ENCODE measurements around the gene MB21D2.

MB21D2 gene

GRCh38 chr3:192923731-192924130, 6.1 kb upstream of the MB21D2 start:
- no peak for DNase-seq (ENCODE audit: low read depth)

GRCh38 chr3:192921793-192922192, 4.1 kb upstream of the MB21D2 start:
- no peak for DNase-seq (ENCODE audit: low read depth)

DNA sequence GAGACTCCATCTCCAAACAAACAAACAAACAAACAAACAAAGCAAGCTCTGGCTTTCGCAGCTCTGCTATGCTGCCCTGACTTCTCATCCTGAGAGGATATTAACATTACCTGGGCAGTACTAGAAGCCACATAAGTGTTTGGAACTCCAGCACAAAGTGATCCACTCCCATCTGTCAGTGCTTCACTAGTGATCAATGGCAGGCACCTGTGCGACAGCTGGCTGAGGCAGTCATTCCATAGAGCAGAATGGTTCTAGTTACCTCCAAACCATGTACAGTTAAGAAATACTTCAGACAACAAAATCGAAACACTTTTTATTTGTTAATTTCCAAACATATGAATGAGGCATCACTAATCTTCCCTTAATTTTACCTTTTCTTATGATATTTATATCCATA, 2.8 kb upstream of the MB21D2 start:
- DNase-seq (ENCODE audit: low read depth) = no peak

- DNase-seq (ENCODE audit: low read depth) = no peak
Measured at GRCh38 chr3:192919901-192920300, 2.2 kb upstream of the MB21D2 start.

- DNase-seq (ENCODE audit: low read depth) = no peak
Measured at GRCh38 chr3:192918275-192918588, 576 bp upstream of the MB21D2 start.

- DNase-seq (ENCODE audit: low read depth) = no peak
Measured at GRCh38 chr3:192917028-192917403, 640 bp downstream of the MB21D2 start.

GRCh38 chr3:192916371-192917027, 1.2 kb downstream of the MB21D2 start:
- DNase-seq (ENCODE audit: low read depth) = peak; percentile 45

GRCh38 chr3:192915722-192916121, 1.9 kb downstream of the MB21D2 start:
- DNase-seq (ENCODE audit: low read depth) = no peak

- no peak for DNase-seq (ENCODE audit: low read depth)
Measured at GRCh38 chr3:192915304-192915703, 2.4 kb downstream of the MB21D2 start.

DNA sequence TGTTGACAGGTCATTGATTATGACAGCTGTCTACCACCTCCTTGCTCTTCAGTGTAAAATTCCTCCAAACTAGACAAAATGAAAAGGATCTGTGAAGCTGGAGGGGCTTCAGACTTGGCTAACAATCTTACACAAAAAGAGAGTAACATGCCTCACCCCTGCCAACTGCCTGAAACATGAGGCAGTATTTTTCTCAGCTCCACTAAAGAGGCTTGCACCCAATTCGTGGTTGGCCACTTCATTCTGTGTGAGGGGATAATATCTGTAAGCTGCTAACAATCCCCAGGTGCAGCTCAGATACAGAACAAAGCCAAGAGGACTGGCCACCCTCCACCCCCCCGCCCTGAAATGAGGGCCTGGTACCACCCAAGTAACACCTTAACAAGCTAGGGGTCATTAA, 2.8 kb downstream of the MB21D2 start:
- no peak for DNase-seq (ENCODE audit: low read depth)

DNA sequence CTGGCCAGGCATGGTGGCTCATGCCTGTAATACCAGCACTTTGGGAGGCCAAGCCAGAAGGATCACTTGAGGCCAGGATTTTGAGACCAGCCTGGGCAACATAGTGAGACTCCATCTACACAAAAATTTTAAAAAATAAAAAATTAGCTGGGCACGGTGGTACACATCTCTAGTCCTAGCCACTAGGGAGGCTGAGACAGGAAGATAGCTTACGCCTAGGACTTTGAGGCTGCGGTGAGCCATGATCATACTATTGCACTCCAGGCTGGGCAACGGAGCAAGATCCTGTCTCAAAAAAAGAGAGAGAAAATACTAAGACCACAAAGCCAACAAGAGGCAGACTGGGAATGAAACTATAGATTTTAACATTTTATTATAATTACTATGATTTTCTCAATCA, 4.1 kb downstream of the MB21D2 start:
- DNase-seq (ENCODE audit: low read depth) = no peak

- DNase-seq (ENCODE audit: low read depth) = no peak
Measured at GRCh38 chr3:192911293-192911692, 6.4 kb downstream of the MB21D2 start.

DNA sequence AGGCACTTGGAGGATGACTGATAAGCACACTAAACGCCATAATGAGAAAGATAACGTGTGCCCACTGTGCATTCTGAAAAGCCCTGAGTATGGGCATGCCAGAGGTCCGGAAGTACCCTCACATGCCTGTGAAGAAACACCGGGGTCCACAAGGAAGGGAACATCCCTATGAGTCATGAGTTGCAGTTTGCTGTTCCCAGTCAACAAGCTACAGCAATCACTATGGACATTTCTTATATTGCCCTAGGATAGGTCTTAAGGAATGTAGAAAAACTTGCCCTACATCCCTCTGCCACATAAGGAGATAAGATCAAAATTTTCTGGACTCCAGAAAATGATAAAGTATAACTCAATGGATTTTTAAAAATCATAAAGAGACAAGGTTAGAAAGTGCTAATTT, 9.9 kb downstream of the MB21D2 start:
- no peak for DNase-seq (ENCODE audit: low read depth)

- DNase-seq (ENCODE audit: low read depth) = no peak
Measured at GRCh38 chr3:192906940-192907339, 10.7 kb downstream of the MB21D2 start.

DNA sequence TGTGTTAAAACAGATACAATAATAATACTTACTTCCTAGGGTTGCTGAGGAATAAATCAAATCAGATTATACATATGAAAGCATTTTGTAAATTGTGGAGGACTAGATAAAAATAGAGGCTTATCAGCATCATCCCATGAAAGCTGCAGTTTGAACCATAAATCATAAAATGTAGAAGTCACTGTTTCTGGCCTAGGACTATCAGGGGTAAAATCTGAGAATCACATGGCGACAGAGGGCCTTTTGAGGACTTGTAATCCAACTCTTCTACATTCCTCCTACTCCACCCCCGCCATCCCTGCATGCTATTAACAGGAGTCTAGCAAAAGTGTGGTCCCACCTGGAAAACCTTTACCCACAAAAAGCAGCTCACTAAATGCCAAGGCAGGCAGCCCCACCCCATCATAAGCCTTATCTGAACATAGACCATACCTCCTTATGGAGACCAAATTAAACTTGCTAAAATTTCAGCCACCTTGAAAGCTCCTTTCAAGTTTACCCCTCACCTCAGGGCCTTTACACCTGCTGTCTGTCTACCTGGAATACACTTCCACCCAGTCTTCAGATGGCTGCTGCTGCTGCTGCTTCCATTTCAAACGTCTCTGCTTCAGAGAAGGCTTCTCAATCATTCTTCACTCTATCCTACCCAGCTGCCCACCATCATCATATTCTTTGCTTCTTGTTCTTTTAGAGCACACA, 11.5 kb downstream of the MB21D2 start:
- no peak for DNase-seq (ENCODE audit: low read depth)

DNA sequence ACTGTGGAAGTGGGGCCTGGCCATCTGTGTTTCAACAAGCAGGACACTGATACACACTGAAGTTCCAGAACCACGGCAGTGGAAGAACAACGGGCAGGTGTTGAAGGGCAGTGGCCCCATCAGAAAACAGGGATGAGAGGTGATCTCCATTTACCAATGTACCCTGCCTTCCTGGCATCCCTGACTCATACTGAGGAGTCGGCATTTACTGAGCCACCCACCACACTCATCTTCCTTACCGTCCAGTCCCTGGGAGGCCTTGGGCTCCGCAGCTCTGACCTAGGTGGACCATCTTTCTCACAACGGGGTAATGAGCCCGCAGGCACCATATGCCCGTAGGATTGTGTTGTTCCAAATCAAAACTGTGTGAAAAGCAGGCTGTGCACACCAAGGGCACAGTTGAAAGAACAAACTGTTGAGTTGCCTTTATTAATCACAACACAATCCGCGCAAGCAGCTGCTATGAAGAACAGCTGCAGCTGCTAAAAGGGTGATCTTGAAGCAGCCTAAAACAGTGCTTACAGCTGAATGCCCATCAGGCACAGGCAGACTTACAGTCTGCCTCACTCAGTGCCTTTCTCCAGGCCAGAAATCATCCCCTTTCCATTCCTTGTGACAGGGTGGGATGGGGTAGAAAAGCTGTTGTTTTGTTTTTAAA, 12.9 kb downstream of the MB21D2 start:
- DNase-seq (ENCODE audit: low read depth) = no peak

GRCh38 chr3:192902549-192902948, 15.1 kb downstream of the MB21D2 start:
- DNase-seq (ENCODE audit: low read depth) = no peak

DNA sequence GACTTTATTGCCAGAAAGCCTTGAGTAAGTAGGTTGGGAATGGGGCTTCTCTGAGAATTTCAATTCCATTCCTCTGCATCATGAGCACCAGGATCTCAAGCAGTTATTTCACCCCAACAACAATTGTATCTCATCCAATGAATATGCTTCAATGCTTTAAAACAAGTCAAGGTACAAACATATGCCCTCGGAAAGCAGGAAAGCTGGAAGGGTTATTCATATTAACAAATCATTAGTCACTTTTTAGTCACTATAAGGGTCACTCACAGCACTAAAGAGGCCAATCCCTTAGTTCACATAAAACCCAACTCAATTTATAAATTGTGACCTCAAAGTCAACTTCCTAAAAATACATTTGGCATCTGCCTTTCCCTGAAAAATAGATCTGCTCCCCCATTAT, 16.2 kb downstream of the MB21D2 start:
- DNase-seq (ENCODE audit: low read depth) = peak; percentile 98

DNA sequence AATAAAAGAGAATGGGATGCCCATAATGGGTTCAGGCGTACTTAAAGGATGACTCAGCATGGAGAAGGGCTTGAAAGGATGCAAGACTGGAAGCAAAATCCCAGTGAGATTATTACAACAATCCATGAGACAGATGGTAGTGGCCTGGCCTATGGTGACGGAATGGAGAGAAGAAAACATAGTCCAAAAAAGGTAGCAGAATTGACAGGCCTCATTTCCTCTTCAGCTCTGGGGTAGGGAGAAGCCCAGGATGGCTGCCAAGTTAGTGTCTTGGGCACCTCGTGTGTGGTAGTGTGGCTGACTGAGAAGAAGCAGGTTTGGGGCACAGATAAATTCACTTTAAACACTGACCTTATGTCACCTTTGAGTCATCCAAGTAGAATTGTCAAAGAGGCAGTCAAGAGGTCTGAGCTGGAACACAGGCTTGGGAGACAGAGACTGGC, 18.1 kb downstream of the MB21D2 start:
- DNase-seq (ENCODE audit: low read depth) = peak; percentile 90

- DNase-seq (ENCODE audit: low read depth) = no peak
Measured at GRCh38 chr3:192897005-192897404, 20.7 kb downstream of the MB21D2 start.

DNA sequence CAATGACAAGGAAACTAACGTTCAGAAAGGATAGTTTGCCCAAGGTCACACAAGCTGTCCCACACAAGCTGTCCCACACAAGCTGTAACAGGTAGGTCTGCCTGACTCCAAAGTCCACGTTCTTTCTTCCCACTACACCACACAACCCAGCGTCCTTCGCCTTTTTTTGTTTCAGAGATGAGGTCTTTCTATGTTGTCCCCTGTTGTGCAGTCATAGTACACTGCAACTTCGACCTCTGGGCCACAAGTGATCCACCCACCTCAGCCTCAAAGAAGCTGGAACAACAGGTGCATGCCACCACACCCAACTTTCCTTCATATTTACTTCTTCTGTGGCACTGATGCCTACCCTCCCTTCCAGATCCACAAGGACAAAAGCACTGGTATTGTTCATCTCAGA, 21.4 kb downstream of the MB21D2 start:
- no peak for DNase-seq (ENCODE audit: low read depth)

DNA sequence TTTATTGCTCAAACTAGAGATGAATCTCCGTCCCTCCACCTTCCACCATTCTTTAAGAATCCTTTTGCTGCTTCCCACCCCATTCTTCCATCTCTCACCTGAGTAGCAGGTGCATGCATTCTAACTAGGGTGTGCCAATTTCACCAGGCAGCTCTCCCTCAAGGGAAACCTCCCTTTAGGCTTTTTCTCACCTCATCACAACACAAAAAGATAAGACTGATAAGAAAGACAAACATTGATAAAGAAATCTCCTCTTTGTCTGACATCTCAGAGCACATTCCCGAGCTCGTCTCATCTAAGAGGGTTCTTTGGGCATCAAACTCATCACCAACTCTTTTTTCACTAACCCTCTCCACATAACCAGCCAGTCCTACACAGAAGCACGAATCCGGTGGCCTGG, 23.0 kb downstream of the MB21D2 start:
- no peak for DNase-seq (ENCODE audit: low read depth)

DNA sequence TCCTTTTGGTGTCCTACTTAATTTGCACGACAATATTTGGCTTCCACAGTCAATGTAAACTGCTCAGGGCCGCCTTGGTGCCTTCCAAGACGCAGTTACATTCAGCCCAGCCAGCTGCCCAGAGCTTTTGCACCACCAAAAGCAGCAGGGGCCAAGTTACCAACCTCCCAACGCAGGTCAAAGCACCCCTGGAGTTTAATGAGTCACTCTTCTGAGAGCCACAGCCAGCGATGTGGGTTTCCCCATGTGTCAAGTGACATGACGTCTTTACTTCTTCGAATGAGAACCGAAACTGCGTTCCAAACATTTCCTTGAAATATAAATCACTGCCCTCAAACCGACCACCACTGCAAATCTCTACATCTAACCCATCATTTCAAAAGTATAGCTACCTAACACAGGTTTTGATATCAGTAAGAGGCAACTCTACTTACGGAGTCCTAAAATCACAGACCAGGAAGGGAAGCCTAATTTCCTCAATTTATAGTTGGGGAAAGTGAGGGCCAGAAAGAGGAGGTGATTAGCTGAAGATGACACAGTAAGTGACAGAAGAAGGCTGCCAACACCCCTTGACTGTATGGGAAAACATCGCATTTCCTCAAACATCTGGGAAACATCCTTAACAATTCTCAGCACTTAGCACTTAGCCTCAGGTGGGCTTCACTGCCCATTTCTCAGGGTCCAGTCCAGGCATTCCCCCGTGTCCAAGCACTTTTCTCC, 24.5 kb downstream of the MB21D2 start:
- peak; percentile 85 for DNase-seq (ENCODE audit: low read depth)

All from HS-5 (cell line).